Ovary (tissue), 3 donors: ENCODE results near the gene TM9SF1.
A peak's percentile ranks its signal among the peaks of the same experiment; 100 is the strongest.

Source experiments
- EP300 ChIP-seq: sonication (generic); formaldehyde crosslinking; IDR thresholded peaks from one replicate; pipeline ENCODE4 v1.6.1; 2017; ENCODE audit warnings: antibody characterized with exemption
- POLR2A ChIP-seq: fragments of 450-650 bp; IDR thresholded peaks from one replicate; pipeline ENCODE4 v1.6.1; 2017; ENCODE audit warnings: antibody characterized with exemption, mild to moderate bottlenecking, moderate library complexity
- TF ChIP-seq, protein P1 (sequence below), 3 donors: fragments of 450-650 bp in 2 of 3; fragments of 200-600 bp in 1 of 3; IDR thresholded peaks; one replicate each; pipeline versions ENCODE4 v1.5.1 to v1.8.0; 2016 to 2022; ENCODE audit warnings: antibody characterized with exemption in 3 of 3, mild to moderate bottlenecking in 1 of 3
- donor health status: DM: no; HTN: no; CAD: no.

DNA sequence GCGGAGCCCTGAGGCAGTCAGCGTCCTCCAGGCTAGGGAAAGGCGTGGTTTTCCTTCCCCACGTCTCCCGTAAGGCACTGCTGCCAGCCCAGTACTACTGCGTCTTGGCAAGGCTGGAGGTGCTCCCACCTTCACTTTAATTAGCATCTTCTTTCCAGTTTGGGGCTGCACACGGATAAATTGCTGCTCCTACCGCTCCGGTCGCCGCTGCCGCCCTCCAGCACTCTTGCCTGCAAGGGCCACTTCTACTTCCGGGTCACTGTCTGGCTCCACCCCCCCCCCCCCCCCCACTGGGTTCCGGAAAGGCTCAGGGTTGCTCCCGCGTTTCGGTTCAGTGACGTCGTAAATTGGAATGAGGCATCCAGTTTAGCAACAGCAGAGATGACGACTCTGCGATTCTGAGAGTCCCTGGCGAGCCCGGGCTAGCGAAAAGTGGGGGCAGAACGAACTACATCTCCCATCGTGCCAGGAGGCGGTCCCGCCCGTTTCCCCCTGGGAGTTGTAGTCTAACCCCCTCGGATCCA lies 36.9 kb upstream of the TM9SF1 start, which contains the start of gene NEDD8:
- TF ChIP-seq, protein P1, sequence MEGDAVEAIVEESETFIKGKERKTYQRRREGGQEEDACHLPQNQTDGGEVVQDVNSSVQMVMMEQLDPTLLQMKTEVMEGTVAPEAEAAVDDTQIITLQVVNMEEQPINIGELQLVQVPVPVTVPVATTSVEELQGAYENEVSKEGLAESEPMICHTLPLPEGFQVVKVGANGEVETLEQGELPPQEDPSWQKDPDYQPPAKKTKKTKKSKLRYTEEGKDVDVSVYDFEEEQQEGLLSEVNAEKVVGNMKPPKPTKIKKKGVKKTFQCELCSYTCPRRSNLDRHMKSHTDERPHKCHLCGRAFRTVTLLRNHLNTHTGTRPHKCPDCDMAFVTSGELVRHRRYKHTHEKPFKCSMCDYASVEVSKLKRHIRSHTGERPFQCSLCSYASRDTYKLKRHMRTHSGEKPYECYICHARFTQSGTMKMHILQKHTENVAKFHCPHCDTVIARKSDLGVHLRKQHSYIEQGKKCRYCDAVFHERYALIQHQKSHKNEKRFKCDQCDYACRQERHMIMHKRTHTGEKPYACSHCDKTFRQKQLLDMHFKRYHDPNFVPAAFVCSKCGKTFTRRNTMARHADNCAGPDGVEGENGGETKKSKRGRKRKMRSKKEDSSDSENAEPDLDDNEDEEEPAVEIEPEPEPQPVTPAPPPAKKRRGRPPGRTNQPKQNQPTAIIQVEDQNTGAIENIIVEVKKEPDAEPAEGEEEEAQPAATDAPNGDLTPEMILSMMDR (IDR thresholded peaks at IDR 0.05): no peak
- TF ChIP-seq POLR2A (peak; percentile 45), EP300 (peak; percentile 21)
